Caco-2 (cell line): ENCODE results near the gene MYH13. TPM values are rescaled to one million over a fixed set of nuclear protein-coding genes. Genes with fewer than 3 reads are reported as not detected.

Source experiments
- BruUV-seq: library from RNA; stranded (reverse); fragments of 400-500 nt; replicated peaks from 2 replicates; lab custom pipeline; 2021; lab: Mats Ljungman, UMichigan
- CTCF ChIA-PET: fragments of 300-600 bp; sonication (Branson Sonifier 250); formaldehyde crosslinking; loops from one replicate; lab custom pipeline; 2022; ENCODE audit warnings: antibody characterized with exemption; lab: Charles Lee
- POLR2A ChIA-PET: fragments of 300-600 bp; sonication (Branson Sonifier 250); formaldehyde crosslinking; loops from one replicate; lab custom pipeline; 2022; ENCODE audit warnings: antibody characterized with exemption; lab: Charles Lee
- DNase-seq, 2 experiments: peaks; one replicate each; pipeline versions ENCODE4 v3.0.0 to v3.0.0-alpha.2; 2020 to 2022
- H3K27me3 ChIP-seq: replicated peaks from 2 replicates; pipeline ENCODE4 v1.6.0; 2011; ENCODE audit warnings: low read length; ENCODE audit not compliant: control insufficient read depth, insufficient read depth
- H3K36me3 ChIP-seq: 2 replicates; pipeline ENCODE4 v1.5.1; 2011; ENCODE audit warnings: low read length; ENCODE audit not compliant: control insufficient read depth, insufficient read depth
- H3K4me1 ChIP-seq: fragments of 250-450 bp; sonication (Bioruptor Pico); 2 replicates; pipeline ENCODE4 v1.5.1; 2020; ENCODE audit warnings: mild to moderate bottlenecking
- H3K4me3 ChIP-seq: 2 replicates; pipeline ENCODE4 v1.5.1; 2011; ENCODE audit warnings: low read depth, mild to moderate bottlenecking, control low read depth, low read length
- H3K9me3 ChIP-seq: fragments of 250-450 bp; sonication (Bioruptor Pico); 2 replicates; pipeline ENCODE4 v1.5.1; 2020; ENCODE audit warnings: mild to moderate bottlenecking, moderate library complexity
- H3K27ac Mint-ChIP-seq: one replicate; pipeline ENCODE4 v1.8.0; 2022; ENCODE audit warnings: mixed read lengths; ENCODE audit not compliant: unreplicated experiment
- H3K27me3 Mint-ChIP-seq: one replicate; pipeline ENCODE4 v1.8.0; 2022; ENCODE audit warnings: mixed read lengths; ENCODE audit not compliant: insufficient read depth, unreplicated experiment
- H3K36me3 Mint-ChIP-seq: one replicate; pipeline ENCODE4 v1.8.0; 2022; ENCODE audit warnings: mild to moderate bottlenecking, mixed read lengths; ENCODE audit not compliant: insufficient read depth, unreplicated experiment
- H3K4me1 Mint-ChIP-seq: one replicate; pipeline ENCODE4 v1.8.0; 2022; ENCODE audit warnings: low read depth, mixed read lengths; ENCODE audit not compliant: unreplicated experiment
- H3K4me3 Mint-ChIP-seq: one replicate; pipeline ENCODE4 v1.8.0; 2022; ENCODE audit warnings: mild to moderate bottlenecking, moderate library complexity, mixed read lengths; ENCODE audit not compliant: unreplicated experiment
- H3K9me3 Mint-ChIP-seq: one replicate; pipeline ENCODE4 v1.8.0; 2022; ENCODE audit warnings: mixed read lengths; ENCODE audit not compliant: unreplicated experiment
- CTCF ChIP-seq, 2 experiments: fragments of 200-600 bp in 1 of 2; IDR thresholded peaks; 1 replicate in 1 of 2; 2 replicates in 1 of 2; pipeline versions ENCODE4 v1.5.1 to v1.8.0; 2011 to 2022; ENCODE audit warnings: antibody characterized with exemption in 1 of 2, control low read depth in 1 of 2, inconsistent platforms in 1 of 2, low read depth in 1 of 2, low read length in 1 of 2, mild to moderate bottlenecking in 1 of 2, moderate library complexity in 1 of 2; ENCODE audit not compliant: insufficient read depth in 1 of 2, severe bottlenecking in 1 of 2, unreplicated experiment in 1 of 2
- intact Hi-C: fragments of 100-400 bp; cut with micrococcal nuclease; formaldehyde crosslinking; loops from one replicate; pipeline ENCODE4 v1.10.0; 2022; ENCODE audit not compliant: unreplicated experiment
- total RNA-seq: library from RNA; stranded (reverse); gene quantifications from 2 replicates; pipeline ENCODE4 v1.2.3, GENCODE V29; 2022

MYH13 gene
- total RNA-seq, 1 experiment from 2014 or later, result not detected

- H3K4me1 ChIP-seq, result no peaks in the 10 kb centered on the region
- no peak overlapping the region for H3K27ac Mint-ChIP-seq
- H3K27me3 ChIP-seq, result no peaks in the 10 kb centered on the region
- H3K9me3 Mint-ChIP-seq, result no peaks in the 10 kb centered on the region
- ChIA-PET CTCF (interaction anchor here (0.5 kb wide), 1 partner anchor 126 kb away, joined by 3 read pairs; no protein-coding TSS in a partner anchor), POLR2A (no interaction called here)
- DNase-seq, result no peak
- BruUV-seq, result no TSS peak
- no peaks in the 10 kb centered on the region for H3K9me3 ChIP-seq
- no peak overlapping the region for H3K4me3 Mint-ChIP-seq
- H3K27me3 Mint-ChIP-seq, result no peaks in the 10 kb centered on the region
- H3K4me1 Mint-ChIP-seq, result no peaks in the 10 kb centered on the region
- intact Hi-C loops, result no loop called here
- no peaks in the 10 kb centered on the region for H3K36me3 Mint-ChIP-seq
- no peak overlapping the region for H3K4me3 ChIP-seq
- no peak for TF ChIP-seq CTCF (IDR thresholded peaks at IDR 0.05; ENCODE audit: insufficient read depth in 1 of 2, low read depth in 1 of 2, low read length in 1 of 2, severe bottlenecking in 1 of 2, unreplicated experiment in 1 of 2)
- H3K36me3 ChIP-seq, result no peaks in the 10 kb centered on the region
Observed at GRCh38 chr17:10403589-10403988, 30.8 kb upstream of the MYH13 start.

- CTCF ChIA-PET, result no interaction called here
- H3K9me3 ChIP-seq, result no peaks in the 10 kb centered on the region
- Mint-ChIP-seq H3K27ac (no peak overlapping the region), H3K27me3 (no peaks in the 10 kb centered on the region), H3K4me1 (no peaks in the 10 kb centered on the region), H3K4me3 (no peak overlapping the region), H3K9me3 (no peaks in the 10 kb centered on the region), H3K36me3 (no peaks in the 10 kb centered on the region)
- POLR2A ChIA-PET, result no interaction called here
- no peak for TF ChIP-seq CTCF (IDR thresholded peaks at IDR 0.05; ENCODE audit: insufficient read depth in 1 of 2, low read depth in 1 of 2, low read length in 1 of 2, severe bottlenecking in 1 of 2, unreplicated experiment in 1 of 2)
- no peaks in the 10 kb centered on the region for H3K4me1 ChIP-seq
- no peaks in the 10 kb centered on the region for H3K36me3 ChIP-seq
- no TSS peak for BruUV-seq
- intact Hi-C loops, result no loop called here
- DNase-seq, result no peak
- no peak overlapping the region for H3K4me3 ChIP-seq
- no peaks in the 10 kb centered on the region for H3K27me3 ChIP-seq
Observed at GRCh38 chr17:10398352-10398751, 25.5 kb upstream of the MYH13 start.

GRCh38 chr17:10396524-10397163 is 23.8 kb upstream of the MYH13 start:
- no peaks in the 10 kb centered on the region for H3K4me1 ChIP-seq
- Mint-ChIP-seq H3K27ac (no peak overlapping the region), H3K27me3 (no peaks in the 10 kb centered on the region), H3K4me3 (no peak overlapping the region), H3K4me1 (no peaks in the 10 kb centered on the region), H3K36me3 (no peaks in the 10 kb centered on the region), H3K9me3 (no peaks in the 10 kb centered on the region)
- H3K9me3 ChIP-seq, result no peaks in the 10 kb centered on the region
- H3K36me3 ChIP-seq, result no peaks in the 10 kb centered on the region
- CTCF ChIA-PET, result no interaction called here
- no peak overlapping the region for H3K4me3 ChIP-seq
- intact Hi-C loops, result no loop called here
- POLR2A ChIA-PET, result no interaction called here
- no TSS peak for BruUV-seq
- H3K27me3 ChIP-seq, result no peaks in the 10 kb centered on the region
- DNase-seq, result no peak
- no peak for TF ChIP-seq CTCF (IDR thresholded peaks at IDR 0.05; ENCODE audit: insufficient read depth in 1 of 2, low read depth in 1 of 2, low read length in 1 of 2, severe bottlenecking in 1 of 2, unreplicated experiment in 1 of 2)
